MM.1S (cell line): ENCODE data around the gene LEMD3.

ENCODE experiments used
- CTCF ChIP-seq: fragments of 300-600 bp; sonication (generic); IDR thresholded peaks from 2 replicates; pipeline ENCODE4 v1.5.1; 2016; ENCODE audit warnings: antibody characterized with exemption, low read length, mixed read lengths
- EZH2 ChIP-seq: fragments of 300-600 bp; sonication (generic); optimal IDR thresholded peaks from 2 replicates; pipeline ENCODE3; 2017; ENCODE audit warnings: low read depth, mild to moderate bottlenecking, antibody characterized with exemption, low read length, mixed read lengths

- TF ChIP-seq CTCF (no peak), EZH2 (no peak)
Observed at GRCh38 chr12:65133879-65134278, 35.5 kb upstream of the LEMD3 start.
